Stimulated activated CD4-positive, alpha-beta T cell treated with anti-CD3 and anti-CD28 coated beads, Interleukin-4, amount 100 ng/mL, for 1 hour (primary cell): ENCODE results near the gene MOGAT3.

Experiments
- DNase-seq: peaks from one replicate; pipeline ENCODE4 v3.0.0-alpha.2; 2020

The MOGAT3 gene

DNA sequence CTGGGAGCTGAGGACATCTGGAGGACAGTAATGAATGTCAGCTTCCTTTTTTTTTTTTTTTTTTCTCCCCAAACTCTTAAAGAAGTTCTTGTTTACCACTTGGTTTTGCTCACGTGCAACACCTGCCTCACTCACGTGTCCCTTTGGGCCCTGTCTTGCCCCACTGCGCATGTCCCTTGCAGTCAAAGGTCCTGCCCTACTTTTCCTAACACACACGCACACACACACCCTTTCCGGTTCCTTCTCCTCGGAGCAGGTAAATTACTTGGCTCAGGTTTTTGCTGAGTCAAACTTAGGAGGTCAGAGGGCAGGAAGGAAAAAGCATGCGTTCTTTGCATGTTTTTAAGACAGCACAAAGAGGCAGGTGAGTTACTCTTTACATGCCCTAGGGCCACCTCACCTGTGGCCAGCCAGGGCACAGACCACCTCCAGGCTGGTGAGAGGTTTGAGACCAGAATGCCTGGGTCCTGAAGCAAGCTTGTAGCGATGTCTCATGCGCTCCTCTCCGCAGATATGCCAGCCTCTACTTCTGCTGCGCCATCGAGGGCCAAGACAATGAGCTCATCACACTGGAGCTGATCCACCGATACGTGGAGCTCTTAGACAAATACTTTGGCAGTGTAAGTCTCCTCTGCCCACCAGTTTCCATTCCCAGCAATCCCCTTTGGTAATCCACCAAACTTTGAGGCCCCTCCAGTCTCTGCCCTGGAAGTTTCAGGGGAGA lies 43.8 kb downstream of the MOGAT3 start:
- DNase-seq, result no peak

DNA sequence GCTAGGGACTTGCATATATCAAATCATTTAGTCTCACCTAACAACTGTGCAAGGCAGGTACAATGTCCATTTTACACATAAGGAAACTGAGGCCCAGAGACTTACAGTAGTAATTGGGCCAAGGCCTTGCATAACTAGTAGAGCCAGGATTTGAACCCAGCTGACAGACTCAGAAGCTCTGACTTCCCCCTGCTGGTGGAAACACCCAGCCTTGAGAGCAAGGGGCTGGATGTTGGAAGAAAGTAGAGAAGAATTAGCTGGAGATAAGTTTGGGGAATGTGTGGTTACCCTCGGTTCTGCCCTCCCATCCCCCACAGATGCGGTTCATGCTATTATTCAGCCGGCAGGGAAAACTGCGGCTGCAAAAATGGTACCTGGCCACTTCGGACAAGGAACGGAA lies 44.6 kb downstream of the MOGAT3 start:
- DNase-seq, result no peak

DNA sequence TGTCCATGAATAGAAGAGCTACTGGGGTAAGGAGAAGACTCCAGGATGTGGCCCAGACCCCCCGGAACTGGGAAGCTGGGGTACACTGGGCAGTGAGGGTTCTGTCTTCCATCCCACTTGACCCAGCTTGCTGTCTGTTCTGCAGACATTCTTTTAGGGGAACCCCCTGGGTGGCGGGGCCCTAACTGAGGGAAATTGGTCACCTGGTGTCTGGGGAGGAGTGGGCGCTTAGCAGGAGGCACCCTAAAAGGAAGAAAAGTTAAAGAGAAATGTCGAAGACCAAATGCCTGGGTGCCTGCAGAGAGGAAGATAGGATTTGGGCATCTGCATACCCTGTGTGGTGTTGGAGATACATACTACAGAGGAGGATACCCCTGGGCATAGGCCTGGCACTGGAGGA lies 45.5 kb downstream of the MOGAT3 start:
- no peak for DNase-seq

DNA sequence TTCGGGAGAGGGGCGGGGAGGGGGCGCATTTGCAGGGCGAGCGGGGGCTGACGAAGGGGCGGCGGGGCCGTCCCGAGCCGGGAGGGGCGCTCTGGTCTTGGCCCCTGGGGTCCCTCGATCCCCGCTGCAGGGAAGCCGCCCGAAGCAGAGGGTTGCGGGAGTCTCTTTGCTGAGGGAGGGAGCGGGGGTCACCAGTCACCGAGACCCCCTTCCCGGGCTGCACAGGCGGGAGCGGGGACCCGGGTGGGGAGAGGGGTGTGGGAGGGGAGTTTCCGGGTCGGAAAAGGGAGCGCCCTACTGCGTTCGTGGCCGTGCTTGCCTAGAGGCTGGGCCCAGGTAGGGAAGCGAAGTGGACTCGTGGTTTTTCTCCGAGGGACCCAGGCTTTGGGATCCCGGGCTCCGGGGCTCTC lies 46.1 kb downstream of the MOGAT3 start:
- no peak for DNase-seq

DNA sequence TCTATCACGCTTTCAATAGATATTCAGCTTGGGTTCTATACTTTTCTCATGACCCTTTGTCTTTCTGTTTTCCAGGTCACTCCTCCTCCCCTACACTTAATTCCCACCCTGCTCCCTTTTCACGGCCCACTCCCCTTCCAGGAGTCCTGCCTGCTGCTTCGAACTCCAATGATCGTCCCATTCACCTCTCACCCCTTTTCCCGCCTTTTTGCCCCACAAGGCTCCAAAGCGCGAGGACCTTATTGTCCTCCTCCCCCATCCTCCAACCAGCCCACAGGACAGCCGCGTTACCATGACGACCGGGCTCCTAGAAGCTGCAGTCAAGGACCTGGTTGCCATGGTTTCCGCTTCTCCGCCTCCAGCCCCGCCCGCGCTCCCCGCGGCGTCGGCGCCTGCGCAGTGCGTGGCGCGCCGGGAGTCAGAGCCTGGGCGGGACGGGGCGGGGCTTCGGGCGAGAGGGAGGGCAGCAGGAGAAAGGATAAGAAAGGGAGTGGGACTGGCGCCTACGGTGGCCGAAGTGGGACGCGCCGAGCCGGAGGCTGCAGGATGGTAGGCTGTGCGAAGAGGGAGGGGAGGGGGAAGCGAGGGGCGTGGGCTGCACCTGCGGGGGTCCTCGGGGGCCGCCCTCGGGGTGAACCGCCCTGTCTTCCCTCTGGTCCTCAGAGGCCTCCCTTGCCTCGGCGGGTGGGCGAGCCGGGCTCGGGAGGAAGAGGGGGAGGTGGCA lies 46.7 kb downstream of the MOGAT3 start, which contains the start of gene AP1S1:
Gene AP1S1, plus strand, starts transcription at position 508 of the 724 bp plus-strand sequence. Its CDS starts 39 bp downstream, at position 547.
- peak; percentile 90 for DNase-seq

DNA sequence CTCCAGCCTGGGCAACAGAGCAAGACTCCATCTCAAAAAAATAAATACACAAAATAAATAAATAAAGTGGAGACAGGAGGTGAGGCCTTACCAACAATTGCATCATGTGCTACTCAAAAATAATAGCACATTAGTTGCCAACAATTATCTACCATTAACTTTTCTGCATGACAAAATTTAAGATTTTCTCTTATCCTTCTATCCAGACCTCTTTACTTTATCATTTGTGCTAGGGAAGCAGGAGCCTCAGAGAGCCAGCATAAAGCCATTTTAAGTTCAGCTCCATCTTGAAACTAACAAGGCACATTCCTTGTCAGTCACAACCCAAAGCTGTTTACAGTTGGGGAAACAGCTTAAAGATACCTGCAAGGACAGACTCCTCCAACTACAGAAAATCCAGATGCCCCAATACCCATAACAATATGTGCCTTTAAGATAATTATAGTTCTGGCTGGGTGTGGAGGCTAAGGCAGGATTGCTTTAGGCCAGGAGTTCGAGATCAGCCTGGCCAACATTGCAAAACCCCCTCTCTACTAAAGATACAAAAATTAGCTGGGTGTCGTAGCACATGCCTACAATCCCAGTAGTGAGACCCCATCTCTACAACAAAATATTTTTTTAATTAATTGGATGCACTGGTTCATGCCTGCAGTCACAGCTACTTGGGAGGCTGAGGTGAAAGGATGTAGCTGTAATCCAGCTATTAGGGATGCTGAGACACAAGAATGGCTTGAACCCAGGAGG lies 48.8 kb downstream of the MOGAT3 start:
- DNase-seq, result no peak
